K562 (cell line): Measurements from ENCODE around the gene IRF5. TPM values are rescaled to one million over a fixed set of nuclear protein-coding genes. Genes with fewer than 3 reads are reported as not detected.

Experiments
- ARID1B ChIP-seq: fragments of 450-650 bp; IDR thresholded peaks from 2 replicates; pipeline ENCODE4 v1.6.1; 2016; ENCODE audit warnings: antibody characterized with exemption, mild to moderate bottlenecking, inconsistent platforms
- BCOR ChIP-seq: fragments of 450-650 bp; IDR thresholded peaks from 2 replicates; pipeline ENCODE4 v1.6.1; 2016
- CCNT2 ChIP-seq: IDR thresholded peaks from 2 replicates; pipeline ENCODE4 v1.6.1; 2011; ENCODE audit warnings: borderline replicate concordance, low read depth, mild to moderate bottlenecking, moderate library complexity, mixed read lengths, low read length; ENCODE audit not compliant: insufficient read length; ENCODE audit errors: extremely low read depth
- KAT8 ChIP-seq: fragments of 450-650 bp; IDR thresholded peaks from 2 replicates; pipeline ENCODE4 v1.6.1; 2016; ENCODE audit warnings: low read depth, mild to moderate bottlenecking
- KLF13 ChIP-seq: fragments of 450-650 bp; IDR thresholded peaks from 2 replicates; pipeline ENCODE4 v1.6.1; 2016; ENCODE audit warnings: missing genetic modification characterization, low read depth, mild to moderate bottlenecking, missing compliant biosample characterization, moderate library complexity, borderline replicate concordance
- MCM2 ChIP-seq: fragments of 450-650 bp; IDR thresholded peaks from 2 replicates; pipeline ENCODE4 v1.6.1; 2017; ENCODE audit warnings: low read depth, mild to moderate bottlenecking
- MEF2D ChIP-seq: conservative IDR thresholded peaks from 2 replicates; pipeline ENCODE4 v1.6.1; 2016; ENCODE audit warnings: low read depth, missing genetic modification characterization, missing compliant biosample characterization
- NCOR1 ChIP-seq: fragments of 450-650 bp; IDR thresholded peaks from 2 replicates; pipeline ENCODE4 v1.6.1; 2016; ENCODE audit warnings: mild to moderate bottlenecking, moderate library complexity
- PHB ChIP-seq: fragments of 250-450 bp; sonication (Bioruptor Pico); IDR thresholded peaks from 2 replicates; pipeline ENCODE4 v1.5.0; 2021
- PML ChIP-seq: IDR thresholded peaks from 2 replicates; pipeline ENCODE4 v1.6.1; 2012; ENCODE audit warnings: low read length, inconsistent platforms
- PTTG1 ChIP-seq: fragments of 450-650 bp; IDR thresholded peaks from 2 replicates; pipeline ENCODE4 v1.6.1; 2016; ENCODE audit warnings: low read depth, mild to moderate bottlenecking, missing genetic modification characterization, missing compliant biosample characterization
- PYGO2 ChIP-seq: fragments of 450-650 bp; IDR thresholded peaks from 2 replicates; pipeline ENCODE4 v1.6.1; 2016; ENCODE audit warnings: mild to moderate bottlenecking, missing genetic modification characterization, moderate library complexity, missing compliant biosample characterization
- RBM22 ChIP-seq: fragments of 200-400 bp; formaldehyde crosslinking; IDR thresholded peaks from 2 replicates; pipeline ENCODE4 v1.6.1; 2018; ENCODE audit warnings: low read length, low read depth; ENCODE audit not compliant: poor library complexity, severe bottlenecking
- RBM39 ChIP-seq: fragments of 200-400 bp; formaldehyde crosslinking; optimal IDR thresholded peaks from 2 replicates; pipeline ENCODE3; 2018; ENCODE audit warnings: low read depth, low read length
- SMAD4 ChIP-seq: fragments of 250-450 bp; sonication (Bioruptor Pico); conservative IDR thresholded peaks from 2 replicates; pipeline ENCODE4 v1.8.0; 2021; ENCODE audit warnings: inconsistent platforms, mild to moderate bottlenecking, moderate library complexity
- SP2 ChIP-seq: IDR thresholded peaks from 2 replicates; pipeline ENCODE4 v1.6.1; 2011; ENCODE audit warnings: mild to moderate bottlenecking, low read depth, low read length, moderate library complexity; ENCODE audit not compliant: poor library complexity, severe bottlenecking; ENCODE audit errors: extremely low read depth
- TBP ChIP-seq: optimal IDR thresholded peaks from 2 replicates; pipeline ENCODE3; 2011; ENCODE audit warnings: low read depth, low read length, improper control_type of control experiment
- TSC22D4 ChIP-seq: fragments of 450-650 bp; IDR thresholded peaks from 2 replicates; pipeline ENCODE4 v1.6.1; 2016; ENCODE audit warnings: missing genetic modification characterization, missing biosample characterization, control low read depth
- XRCC4 ChIP-seq: IDR thresholded peaks from one replicate; pipeline ENCODE4 v1.6.1; 2011; ENCODE audit not compliant: insufficient read depth, insufficient read length; ENCODE audit errors: extremely low read depth
- ZFX ChIP-seq: sonication (generic); formaldehyde crosslinking; IDR thresholded peaks from 2 replicates; pipeline ENCODE4 v1.8.0; 2022; ENCODE audit warnings: mild to moderate bottlenecking, missing genetic modification reagents, moderate library complexity
- ZNF77 ChIP-seq: fragments of 250-450 bp; sonication (Bioruptor Pico); IDR thresholded peaks from 2 replicates; pipeline ENCODE4 v1.5.0; 2020
- polyA plus RNA-seq, 8 experiments: library from polyadenylated mRNA; depleted of rRNA in 4 of 8; stranded (reverse) in 5 of 8; unstranded in 3 of 8; fragments of >200 nt; fragmentation: Nextera tagmentation in 2 of 8; fragmentation: Illumina TruSeq in 1 of 8; extraction: Ambion mirVana in 2 of 8; extraction: Trizol in 1 of 8; gene quantifications; 2 replicates each; pipeline versions ENCODE4 v1.2.1 to v1.2.3, GENCODE V29; 2011 to 2014; ENCODE audit warnings: inconsistent platforms in 1 of 8, missing spikeins in 1 of 8
- total RNA-seq, 7 experiments: library from RNA; depleted of rRNA in 6 of 7; stranded (reverse); fragments of >200 nt in 6 of 7; fragmentation: Illumina TruSeq in 2 of 7; extraction: Trizol in 2 of 7; gene quantifications; 2 replicates each; pipeline versions ENCODE4 v1.2.1 to v1.2.3, GENCODE V29; 2011 to 2021; ENCODE audit warnings: low replicate concordance in 1 of 7
- TF ChIP-seq, protein P1 (sequence below), 3 experiments: IDR thresholded peaks in 2 of 3; conservative IDR thresholded peaks in 1 of 3; 2 replicates each; pipeline ENCODE4 v1.5.1; 2011 to 2012; ENCODE audit warnings: low read length in 3 of 3, mild to moderate bottlenecking in 3 of 3, control low read depth in 2 of 3, improper control_type of control experiment in 1 of 3, inconsistent platforms in 1 of 3, low read depth in 1 of 3, mixed read lengths in 1 of 3, moderate library complexity in 1 of 3; ENCODE audit not compliant: insufficient read depth in 2 of 3
- TF ChIP-seq, protein P2 (sequence below): sonication (generic); formaldehyde crosslinking; IDR thresholded peaks from 2 replicates; pipeline ENCODE4 v1.5.0; 2020; ENCODE audit warnings: missing genetic modification reagents
- TF ChIP-seq, protein P3 (sequence below): sonication (generic); formaldehyde crosslinking; IDR thresholded peaks from 2 replicates; pipeline ENCODE4 v1.8.1; 2022; ENCODE audit warnings: missing genetic modification reagents
- TF ChIP-seq, protein P4 (sequence below): sonication (generic); formaldehyde crosslinking; IDR thresholded peaks from 2 replicates; pipeline ENCODE4 v1.9.0; 2022; ENCODE audit warnings: mild to moderate bottlenecking, missing genetic modification reagents
- TF ChIP-seq, protein P5 (sequence below): fragments of 250-450 bp; sonication (Bioruptor Pico); IDR thresholded peaks from 2 replicates; pipeline ENCODE4 v1.5.0; 2020; ENCODE audit warnings: mild to moderate bottlenecking

Gene IRF5
- total and polyA plus RNA-seq, 9 of the 15 experiments (the other 6 are each of a cell fraction or from before 2014, with no cell fraction given): 0.04 TPM; not detected in 8

DNA sequence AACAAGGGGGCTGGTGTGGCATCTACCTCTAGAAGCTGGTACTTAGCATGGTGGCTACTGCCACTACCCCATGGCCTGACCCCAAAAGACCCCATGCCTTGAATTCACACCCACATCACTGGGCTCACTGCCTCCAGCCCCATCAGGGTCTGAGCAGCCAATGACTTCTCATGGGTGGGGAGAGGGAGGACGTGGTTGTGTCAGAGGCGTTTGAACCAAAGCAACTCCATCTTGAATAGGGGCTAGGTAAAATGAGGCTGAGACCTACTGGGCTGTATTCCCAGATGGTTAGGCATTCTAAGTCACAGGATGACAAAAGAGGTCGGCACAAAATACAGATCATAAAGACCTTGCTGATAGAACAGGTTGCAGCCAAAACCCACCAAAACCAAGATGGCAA, 42.4 kb upstream of the IRF5 start (continued):
- TF ChIP-seq, protein P1, sequence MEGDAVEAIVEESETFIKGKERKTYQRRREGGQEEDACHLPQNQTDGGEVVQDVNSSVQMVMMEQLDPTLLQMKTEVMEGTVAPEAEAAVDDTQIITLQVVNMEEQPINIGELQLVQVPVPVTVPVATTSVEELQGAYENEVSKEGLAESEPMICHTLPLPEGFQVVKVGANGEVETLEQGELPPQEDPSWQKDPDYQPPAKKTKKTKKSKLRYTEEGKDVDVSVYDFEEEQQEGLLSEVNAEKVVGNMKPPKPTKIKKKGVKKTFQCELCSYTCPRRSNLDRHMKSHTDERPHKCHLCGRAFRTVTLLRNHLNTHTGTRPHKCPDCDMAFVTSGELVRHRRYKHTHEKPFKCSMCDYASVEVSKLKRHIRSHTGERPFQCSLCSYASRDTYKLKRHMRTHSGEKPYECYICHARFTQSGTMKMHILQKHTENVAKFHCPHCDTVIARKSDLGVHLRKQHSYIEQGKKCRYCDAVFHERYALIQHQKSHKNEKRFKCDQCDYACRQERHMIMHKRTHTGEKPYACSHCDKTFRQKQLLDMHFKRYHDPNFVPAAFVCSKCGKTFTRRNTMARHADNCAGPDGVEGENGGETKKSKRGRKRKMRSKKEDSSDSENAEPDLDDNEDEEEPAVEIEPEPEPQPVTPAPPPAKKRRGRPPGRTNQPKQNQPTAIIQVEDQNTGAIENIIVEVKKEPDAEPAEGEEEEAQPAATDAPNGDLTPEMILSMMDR (IDR thresholded peaks at IDR 0.05 in 2 of 3, conservative IDR thresholded peaks at IDR 0.05 in 1 of 3; ENCODE audit: insufficient read depth in 2 of 3, low read depth in 1 of 3, low read length in 3 of 3): no peak
- TF ChIP-seq CCNT2 (no peak), RBM39 (no peak), ZFX (CRISPR knock-in tag) (no peak), SP2 (no peak), MEF2D (tag) (peak; percentile 53; the same call in 1 of the 2 replicates), ZNF77 (CRISPR knock-in tag) (no peak), RBM22 (no peak), PYGO2 (no peak), TBP (no peak), KAT8 (no peak), NCOR1 (no peak), PHB (CRISPR knock-in tag) (no peak), PTTG1 (tag) (peak; percentile 62; the same call in 1 of the 2 replicates), TSC22D4 (no peak), ARID1B (no peak), KLF13 (tag) (no peak), SMAD4 (CRISPR knock-in tag) (0 out of 2 replicates have a peak, but pooled peaks have one; percentile 21), XRCC4 (no peak), MCM2 (no peak), BCOR (no peak), PML (no peak)
- TF ChIP-seq, protein P2, sequence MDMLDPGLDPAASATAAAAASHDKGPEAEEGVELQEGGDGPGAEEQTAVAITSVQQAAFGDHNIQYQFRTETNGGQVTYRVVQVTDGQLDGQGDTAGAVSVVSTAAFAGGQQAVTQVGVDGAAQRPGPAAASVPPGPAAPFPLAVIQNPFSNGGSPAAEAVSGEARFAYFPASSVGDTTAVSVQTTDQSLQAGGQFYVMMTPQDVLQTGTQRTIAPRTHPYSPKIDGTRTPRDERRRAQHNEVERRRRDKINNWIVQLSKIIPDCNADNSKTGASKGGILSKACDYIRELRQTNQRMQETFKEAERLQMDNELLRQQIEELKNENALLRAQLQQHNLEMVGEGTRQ (CRISPR knock-in tag): no peak
- TF ChIP-seq, protein P3, sequence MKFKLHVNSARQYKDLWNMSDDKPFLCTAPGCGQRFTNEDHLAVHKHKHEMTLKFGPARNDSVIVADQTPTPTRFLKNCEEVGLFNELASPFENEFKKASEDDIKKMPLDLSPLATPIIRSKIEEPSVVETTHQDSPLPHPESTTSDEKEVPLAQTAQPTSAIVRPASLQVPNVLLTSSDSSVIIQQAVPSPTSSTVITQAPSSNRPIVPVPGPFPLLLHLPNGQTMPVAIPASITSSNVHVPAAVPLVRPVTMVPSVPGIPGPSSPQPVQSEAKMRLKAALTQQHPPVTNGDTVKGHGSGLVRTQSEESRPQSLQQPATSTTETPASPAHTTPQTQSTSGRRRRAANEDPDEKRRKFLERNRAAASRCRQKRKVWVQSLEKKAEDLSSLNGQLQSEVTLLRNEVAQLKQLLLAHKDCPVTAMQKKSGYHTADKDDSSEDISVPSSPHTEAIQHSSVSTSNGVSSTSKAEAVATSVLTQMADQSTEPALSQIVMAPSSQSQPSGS: no peak
- TF ChIP-seq, protein P4, sequence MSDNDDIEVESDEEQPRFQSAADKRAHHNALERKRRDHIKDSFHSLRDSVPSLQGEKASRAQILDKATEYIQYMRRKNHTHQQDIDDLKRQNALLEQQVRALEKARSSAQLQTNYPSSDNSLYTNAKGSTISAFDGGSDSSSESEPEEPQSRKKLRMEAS (CRISPR knock-in tag): no peak
- TF ChIP-seq, protein P5, sequence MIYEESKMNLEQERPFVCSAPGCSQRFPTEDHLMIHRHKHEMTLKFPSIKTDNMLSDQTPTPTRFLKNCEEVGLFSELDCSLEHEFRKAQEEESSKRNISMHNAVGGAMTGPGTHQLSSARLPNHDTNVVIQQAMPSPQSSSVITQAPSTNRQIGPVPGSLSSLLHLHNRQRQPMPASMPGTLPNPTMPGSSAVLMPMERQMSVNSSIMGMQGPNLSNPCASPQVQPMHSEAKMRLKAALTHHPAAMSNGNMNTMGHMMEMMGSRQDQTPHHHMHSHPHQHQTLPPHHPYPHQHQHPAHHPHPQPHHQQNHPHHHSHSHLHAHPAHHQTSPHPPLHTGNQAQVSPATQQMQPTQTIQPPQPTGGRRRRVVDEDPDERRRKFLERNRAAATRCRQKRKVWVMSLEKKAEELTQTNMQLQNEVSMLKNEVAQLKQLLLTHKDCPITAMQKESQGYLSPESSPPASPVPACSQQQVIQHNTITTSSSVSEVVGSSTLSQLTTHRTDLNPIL (CRISPR knock-in tag): no peak
